GM12878 (cell line): ENCODE results near the gene AFF1. TPM values are rescaled to one million over a fixed set of nuclear protein-coding genes. Genes with fewer than 3 reads are reported as not detected.

Experiments used
- ATAC-seq: fragments of 200-7000 bp; cut with Tn5 transposase; 3 replicates; pipeline ENCODE4 v1.9.1; 2020; ENCODE audit warnings: mild to moderate bottlenecking, moderate library complexity
- BruUV-seq: library from RNA; stranded (reverse); fragments of 400-500 nt; replicated peaks from 2 replicates; lab custom pipeline; 2021; lab: Mats Ljungman, UMichigan
- CTCF ChIA-PET: fragments of 300-600 bp; sonication (Branson Sonifier 250); formaldehyde crosslinking; extraction: SDS; loops from one replicate; lab custom pipeline; 2021; ENCODE audit warnings: inconsistent platforms; lab: Yijun Ruan, JAX
- POLR2A ChIA-PET: fragments of 350-600 bp; formaldehyde crosslinking; extraction: SDS; loops from one replicate; lab custom pipeline; 2021; ENCODE audit warnings: inconsistent platforms; lab: Charles Lee
- RAD21 ChIA-PET: fragments of 300-600 bp; sonication (Branson Sonifier 250); formaldehyde crosslinking; loops from one replicate; lab custom pipeline; 2023; ENCODE audit warnings: antibody characterized with exemption; ENCODE audit not compliant: unreplicated experiment; lab: Charles Lee
- SMC1A ChIA-PET: fragments of 300-600 bp; sonication (Branson Sonifier 250); formaldehyde crosslinking; loops from one replicate; lab custom pipeline; 2023; ENCODE audit not compliant: unreplicated experiment, uncharacterized antibody; lab: Charles Lee
- DNase-seq: peaks from one replicate; pipeline ENCODE4 v3.0.0-alpha.2; 2011; ENCODE audit warnings: low read depth, low spot score
- FAIRE-seq: peaks from 3 replicates; lab custom pipeline; 2011; peaks lifted over from hg19 to GRCh38; lab: Jason Lieb, UNC
- H2AFZ ChIP-seq: 2 replicates; pipeline ENCODE4 v1.6.0; 2011; ENCODE audit warnings: low read depth, low read length, control low read depth; ENCODE audit not compliant: control insufficient read depth
- H3K27ac ChIP-seq: 2 replicates; pipeline ENCODE4 v1.5.1; 2011; ENCODE audit warnings: control low read depth; ENCODE audit not compliant: control insufficient read depth, insufficient read depth
- H3K27me3 ChIP-seq, 2 experiments: replicated peaks in 1 of 2; 2 replicates each; pipeline versions ENCODE4 v1.6.0 to v1.6.1; 2011; ENCODE audit warnings: low read length in 1 of 2; ENCODE audit not compliant: control insufficient read depth in 2 of 2, insufficient read depth in 2 of 2
- H3K36me3 ChIP-seq, 2 experiments: 2 replicates each; pipeline ENCODE4 v1.5.1; 2011; ENCODE audit warnings: low read length in 1 of 2; ENCODE audit not compliant: control insufficient read depth in 2 of 2, insufficient read depth in 2 of 2
- H3K4me1 ChIP-seq: 2 replicates; pipeline ENCODE4 v1.6.1; 2011; ENCODE audit warnings: mild to moderate bottlenecking, low read length, moderate library complexity, mixed read lengths; ENCODE audit not compliant: control insufficient read depth, insufficient read depth
- H3K4me2 ChIP-seq: 2 replicates; pipeline ENCODE4 v1.6.0; 2011; ENCODE audit warnings: control low read depth; ENCODE audit not compliant: control insufficient read depth, insufficient read depth
- H3K4me3 ChIP-seq: fragments of 200-600 bp; sonication (generic); 2 replicates; pipeline ENCODE4 v1.5.1; 2016
- H3K79me2 ChIP-seq: 2 replicates; pipeline ENCODE4 v1.6.0; 2011; ENCODE audit warnings: low read length; ENCODE audit not compliant: control insufficient read depth, insufficient read depth
- H3K9ac ChIP-seq: 2 replicates; pipeline ENCODE4 v1.8.0; 2011; ENCODE audit warnings: low read length, control low read depth, mixed read lengths; ENCODE audit not compliant: control insufficient read depth, insufficient read depth
- H3K9me3 ChIP-seq: replicated peaks from 3 replicates; pipeline ENCODE4 v1.5.1; 2011; ENCODE audit warnings: mild to moderate bottlenecking, low read length; ENCODE audit not compliant: control insufficient read depth, insufficient read depth
- H4K20me1 ChIP-seq: 2 replicates; pipeline ENCODE4 v1.6.0; 2011; ENCODE audit not compliant: control insufficient read depth, insufficient read depth
- BHLHE40 ChIP-seq, 2 experiments: fragments of 450-650 bp in 1 of 2; IDR thresholded peaks; 2 replicates each; pipeline ENCODE4 v1.6.1; 2011 to 2017; ENCODE audit warnings: low read depth in 2 of 2, borderline replicate concordance in 1 of 2, improper control_type of control experiment in 1 of 2, low read length in 1 of 2, mild to moderate bottlenecking in 1 of 2
- E2F8 ChIP-seq: fragments of 450-650 bp; IDR thresholded peaks from 2 replicates; pipeline ENCODE4 v1.6.1; 2018; ENCODE audit warnings: mild to moderate bottlenecking, low read depth, moderate library complexity; ENCODE audit not compliant: partially characterized antibody
- E4F1 ChIP-seq: fragments of 450-650 bp; IDR thresholded peaks from 2 replicates; pipeline ENCODE4 v1.6.1; 2018; ENCODE audit warnings: borderline replicate concordance, mild to moderate bottlenecking; ENCODE audit not compliant: partially characterized antibody
- MEF2B ChIP-seq: fragments of 450-650 bp; IDR thresholded peaks from 2 replicates; pipeline ENCODE4 v1.6.1; 2018; ENCODE audit warnings: mild to moderate bottlenecking, moderate library complexity; ENCODE audit not compliant: partially characterized antibody, poor library complexity, severe bottlenecking
- MXI1 ChIP-seq: fragments of 150-350 bp; IDR thresholded peaks from 2 replicates; pipeline ENCODE4 v1.6.1; 2011; ENCODE audit warnings: low read depth, mild to moderate bottlenecking, inconsistent platforms, low read length, improper control_type of control experiment
- PBX3 ChIP-seq: IDR thresholded peaks from 2 replicates; pipeline ENCODE4 v1.6.1; 2011; ENCODE audit warnings: mild to moderate bottlenecking, low read depth, low read length, moderate library complexity; ENCODE audit not compliant: insufficient replicate concordance
- PKNOX1 ChIP-seq: fragments of 450-650 bp; IDR thresholded peaks from 2 replicates; pipeline ENCODE4 v1.6.1; 2016; ENCODE audit warnings: mild to moderate bottlenecking
- SIX5 ChIP-seq: IDR thresholded peaks from 2 replicates; pipeline ENCODE4 v1.6.1; 2011; ENCODE audit warnings: mild to moderate bottlenecking, low read depth, low read length, moderate library complexity; ENCODE audit not compliant: severe bottlenecking
- ZNF274 ChIP-seq: IDR thresholded peaks from one replicate; pipeline ENCODE4 v1.8.0; 2011; ENCODE audit not compliant: insufficient read length, insufficient read depth
- WGBS: methylation state at CpG from one replicate; pipeline ENCODE4 v1.1.6; 2016; ENCODE audit warnings: low lambda C conversion rate; ENCODE audit not compliant: insufficient replicate concordance, insufficient coverage; ENCODE audit errors: missing lambda C conversion rate; 5-methylcytosine and 5-hydroxymethylcytosine counted together
- in situ Hi-C: fragments of 300-500 bp; cut with MboI; formaldehyde crosslinking; loops from 9 replicates; pipeline ENCODE4 v1.14.3; 2018; ENCODE audit warnings: mixed read lengths
- intact Hi-C: fragments of 100-400 bp; cut with micrococcal nuclease; formaldehyde crosslinking; loops from one replicate; pipeline ENCODE4 v1.14.2; 2022; ENCODE audit not compliant: unreplicated experiment
- polyA plus RNA-seq, 11 experiments: library from polyadenylated mRNA; depleted of rRNA in 4 of 11; unstranded in 6 of 11; stranded (reverse) in 5 of 11; fragments of >200 nt; fragmentation: Nextera tagmentation in 4 of 11; fragmentation: Illumina TruSeq in 1 of 11; extraction: Ambion mirVana in 4 of 11; extraction: Trizol in 1 of 11; gene quantifications; 1 replicate in 1 of 11; 2 replicates in 10 of 11; pipeline versions ENCODE4 v1.2.1 to v1.2.3, GENCODE V29; 2011 to 2016; ENCODE audit warnings: inconsistent platforms in 2 of 11, missing spikeins in 2 of 11, low read depth in 1 of 11
- total RNA-seq, 4 experiments: library from RNA; depleted of rRNA in 3 of 4; stranded (reverse); fragments of >200 nt in 3 of 4; fragmentation: Illumina TruSeq in 1 of 4; extraction: Trizol in 1 of 4; gene quantifications; 2 replicates each; pipeline versions ENCODE4 v1.2.1 to v1.2.3, GENCODE V29; 2013 to 2021

The AFF1 gene
- total and polyA plus RNA-seq, 10 of the 15 experiments (the other 5 are each of a cell fraction or from before 2014, with no cell fraction given), result 3.5 to 56.1 (median 21.5) TPM

GRCh38 chr4:87052615-87053014 is 117.8 kb downstream of the AFF1 start:
- Histone ChIP-seq H3K4me3 (no peak overlapping the region), H3K9me3 (no peaks in the 10 kb centered on the region)
- CTCF ChIA-PET, result interaction anchor here (0.9 to 4.2 kb wide), 3 partner anchors 10 to 40 kb away, joined by 3 to 19 read pairs (median 5); no protein-coding TSS in a partner anchor
- no peak for TF ChIP-seq SIX5
- TF ChIP-seq PBX3, result peak; percentile 33
- TF ChIP-seq MXI1, result no peak
- TF ChIP-seq E2F8, result no peak
- TF ChIP-seq BHLHE40 (IDR thresholded peaks at IDR 0.05; ENCODE audit: borderline replicate concordance in 1 of 2, low read depth in 2 of 2, low read length in 1 of 2), result no peak
- no peak for TF ChIP-seq MEF2B
- no peak for TF ChIP-seq E4F1
- peak; percentile 79 for TF ChIP-seq PKNOX1
- no peak for TF ChIP-seq ZNF274
- TF ChIP-seq, all 136 proteins: peak for 2
- FAIRE-seq, result no peak
- H3K36me3 ChIP-seq, result peaks cover 2 to 16% of the 10 kb centered on the region in 2 experiments
- H3K27me3 ChIP-seq, result no peaks in the 10 kb centered on the region
- BruUV-seq, result no TSS peak
- no peak for ATAC-seq
- intact Hi-C loops, result no loop called here
- no peak overlapping the region for H3K4me2 ChIP-seq
- in situ Hi-C loops, result no loop called here
- DNase-seq, result no peak
- H4K20me1 ChIP-seq, result no peaks in the 10 kb centered on the region
- no peak overlapping the region for H3K9ac ChIP-seq
- H2AFZ ChIP-seq, result no peak overlapping the region
- peaks cover 87% of the 10 kb centered on the region for H3K79me2 ChIP-seq
- WGBS, result 88% methylated on average over 4 of the region's 4 CpGs
- POLR2A ChIA-PET, result no interaction called here
- peaks cover 32% of the 10 kb centered on the region for H3K4me1 ChIP-seq
- no peak overlapping the region for H3K27ac ChIP-seq
- RAD21 ChIA-PET, result interaction anchor here (1.7 to 2.7 kb wide), 2 partner anchors 40 to 130 kb away, joined by 5 to 13 read pairs; no protein-coding TSS in a partner anchor
- SMC1A ChIA-PET, result interaction anchor here (1.1 to 6.9 kb wide), 5 partner anchors 11 to 130 kb away, joined by 3 to 57 read pairs (median 4); no protein-coding TSS in a partner anchor
